Left ventricle myocardium inferior (tissue), 1 donor: ENCODE data around the gene FEV. TPM values are rescaled to one million over a fixed set of nuclear protein-coding genes. Genes with fewer than 3 reads are reported as not detected.

ENCODE experiments used
- DNase-seq: peaks from one replicate; pipeline ENCODE4 v3.0.0-alpha.2; 2020
- H3K27ac ChIP-seq: fragments of 200-600 bp; replicated peaks from 2 replicates; pipeline ENCODE4 v1.8.0; 2021
- H3K27me3 ChIP-seq: fragments of 200-600 bp; 2 replicates; pipeline ENCODE4 v1.8.0; 2021; ENCODE audit warnings: low read depth
- H3K36me3 ChIP-seq: fragments of 200-600 bp; 2 replicates; pipeline ENCODE4 v1.8.0; 2021
- H3K4me1 ChIP-seq: fragments of 200-600 bp; 2 replicates; pipeline ENCODE4 v1.8.0; 2021
- H3K4me3 ChIP-seq: fragments of 200-600 bp; 2 replicates; pipeline ENCODE4 v1.8.0; 2021; ENCODE audit warnings: mild to moderate bottlenecking, moderate library complexity
- H3K9me3 ChIP-seq: fragments of 200-600 bp; replicated peaks from 2 replicates; pipeline ENCODE4 v1.8.0; 2021
- intact Hi-C: fragments of 100-400 bp; cut with micrococcal nuclease; formaldehyde crosslinking; loops from one replicate; pipeline ENCODE4 v1.11.0; 2022
- total RNA-seq: library from RNA; stranded (reverse); fragmentation: NEBNext Ultra II Directional; extraction: Animal tissue kit (Norgen Biotek cat#: 25700); gene quantifications from one replicate; pipeline ENCODE4 v1.2.1, GENCODE V29; 2021
- TF ChIP-seq, protein P1 (sequence below): fragments of 200-600 bp; IDR thresholded peaks from 2 replicates; pipeline ENCODE4 v1.8.0; 2021; ENCODE audit warnings: antibody characterized with exemption, mild to moderate bottlenecking, borderline replicate concordance
- donor health status: DM: no; HTN: yes; CAD: no; lungs with severe emphysema.

FEV gene
- total RNA-seq, 1 donor from 2014 or later = not detected

DNA sequence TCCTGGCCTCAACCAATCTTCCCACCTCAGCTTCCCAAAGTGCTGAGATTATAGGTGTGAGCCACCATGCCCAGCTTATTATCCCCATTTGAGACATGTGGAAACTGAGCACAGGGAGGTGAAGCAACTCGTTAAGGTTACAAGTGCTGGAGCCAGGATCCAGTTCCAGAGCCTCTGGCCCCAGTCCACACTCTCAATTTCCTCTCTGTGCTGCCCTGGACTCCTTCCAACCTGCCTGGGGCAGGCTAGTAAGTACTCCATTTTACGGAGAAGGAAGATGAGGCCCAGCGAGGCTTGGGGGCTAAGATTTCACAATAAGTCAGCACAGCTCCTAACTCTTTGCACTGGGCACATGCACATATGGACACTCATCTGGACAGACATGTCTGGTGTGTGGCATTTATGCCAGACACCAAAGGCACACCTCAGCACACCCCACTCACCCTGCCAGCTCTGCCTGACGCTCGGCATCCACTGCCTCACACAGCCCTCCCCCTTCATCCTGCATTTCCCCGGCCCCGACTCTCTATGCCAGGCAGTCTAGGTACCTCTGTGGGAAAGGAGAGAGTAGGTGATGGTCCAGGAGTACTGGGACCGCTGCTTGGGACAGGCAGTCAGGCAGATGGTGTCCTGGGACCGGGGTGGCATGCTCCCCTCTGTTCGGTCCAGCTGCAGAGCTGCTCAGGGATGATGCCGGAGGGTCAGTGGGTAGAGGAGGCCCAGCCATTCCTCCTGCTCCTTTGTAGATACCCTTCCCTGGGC, 35.8 kb upstream of the FEV start:
- H3K27ac ChIP-seq = no peak overlapping the region
- intact Hi-C loops = no loop called here
- no peak overlapping the region for H3K4me3 ChIP-seq
- peaks cover 88% of the 10 kb centered on the region for H3K27me3 ChIP-seq
- TF ChIP-seq, protein P1, sequence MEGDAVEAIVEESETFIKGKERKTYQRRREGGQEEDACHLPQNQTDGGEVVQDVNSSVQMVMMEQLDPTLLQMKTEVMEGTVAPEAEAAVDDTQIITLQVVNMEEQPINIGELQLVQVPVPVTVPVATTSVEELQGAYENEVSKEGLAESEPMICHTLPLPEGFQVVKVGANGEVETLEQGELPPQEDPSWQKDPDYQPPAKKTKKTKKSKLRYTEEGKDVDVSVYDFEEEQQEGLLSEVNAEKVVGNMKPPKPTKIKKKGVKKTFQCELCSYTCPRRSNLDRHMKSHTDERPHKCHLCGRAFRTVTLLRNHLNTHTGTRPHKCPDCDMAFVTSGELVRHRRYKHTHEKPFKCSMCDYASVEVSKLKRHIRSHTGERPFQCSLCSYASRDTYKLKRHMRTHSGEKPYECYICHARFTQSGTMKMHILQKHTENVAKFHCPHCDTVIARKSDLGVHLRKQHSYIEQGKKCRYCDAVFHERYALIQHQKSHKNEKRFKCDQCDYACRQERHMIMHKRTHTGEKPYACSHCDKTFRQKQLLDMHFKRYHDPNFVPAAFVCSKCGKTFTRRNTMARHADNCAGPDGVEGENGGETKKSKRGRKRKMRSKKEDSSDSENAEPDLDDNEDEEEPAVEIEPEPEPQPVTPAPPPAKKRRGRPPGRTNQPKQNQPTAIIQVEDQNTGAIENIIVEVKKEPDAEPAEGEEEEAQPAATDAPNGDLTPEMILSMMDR = no peak
- no peaks in the 10 kb centered on the region for H3K4me1 ChIP-seq
- no peak for DNase-seq
- H3K36me3 ChIP-seq = no peaks in the 10 kb centered on the region
- no peaks in the 10 kb centered on the region for H3K9me3 ChIP-seq

DNA sequence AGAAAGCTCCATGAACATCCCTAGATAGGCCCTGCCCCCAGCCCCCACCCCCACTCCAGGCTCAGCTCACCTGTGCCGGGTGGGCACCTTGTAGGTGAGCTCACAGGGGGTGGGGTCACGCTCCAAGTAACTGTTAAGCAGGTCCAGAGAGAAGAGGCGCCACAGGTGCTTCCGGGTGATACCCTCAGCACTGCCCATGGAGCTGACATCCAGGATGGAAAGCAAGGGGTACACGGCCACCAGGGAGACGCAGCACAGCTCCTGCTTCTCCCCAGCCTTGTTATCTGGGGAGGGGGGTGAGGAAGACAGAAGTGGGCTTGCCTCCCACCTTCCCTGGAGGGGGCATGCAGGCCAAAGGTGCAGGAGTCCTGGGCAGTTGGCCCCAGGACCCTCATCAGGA, 34.5 kb upstream of the FEV start:
- H3K4me1 ChIP-seq = no peaks in the 10 kb centered on the region
- DNase-seq = no peak
- intact Hi-C loops = no loop called here
- H3K27me3 ChIP-seq = peaks cover 82% of the 10 kb centered on the region
- H3K27ac ChIP-seq = no peak overlapping the region
- H3K36me3 ChIP-seq = no peaks in the 10 kb centered on the region
- TF ChIP-seq, protein P1 = no peak
- no peak overlapping the region for H3K4me3 ChIP-seq
- no peaks in the 10 kb centered on the region for H3K9me3 ChIP-seq

DNA sequence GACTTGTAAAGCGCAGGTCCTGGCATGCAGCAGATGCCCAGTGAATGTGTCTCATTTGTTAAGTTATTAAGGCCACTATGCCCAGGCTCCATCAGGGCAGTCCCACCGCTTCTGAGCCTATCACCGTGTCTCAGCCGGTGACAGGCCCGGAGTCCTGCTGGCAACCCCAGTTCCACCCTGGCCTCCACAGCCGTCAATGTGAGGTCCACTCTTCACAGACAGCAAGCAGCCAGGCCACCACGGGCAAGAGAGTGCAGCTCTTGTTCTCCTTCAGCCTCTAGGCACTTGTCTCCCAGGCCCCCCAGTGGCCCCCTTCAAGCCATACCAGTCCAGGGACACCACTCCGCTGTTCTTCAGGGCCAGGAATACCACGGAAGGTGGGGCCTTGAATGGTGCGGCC, 33.7 kb upstream of the FEV start:
- no peaks in the 10 kb centered on the region for H3K4me1 ChIP-seq
- peaks cover 82% of the 10 kb centered on the region for H3K27me3 ChIP-seq
- H3K9me3 ChIP-seq = no peaks in the 10 kb centered on the region
- intact Hi-C loops = no loop called here
- no peak overlapping the region for H3K27ac ChIP-seq
- DNase-seq = no peak
- H3K4me3 ChIP-seq = no peak overlapping the region
- TF ChIP-seq, protein P1 = no peak
- H3K36me3 ChIP-seq = no peaks in the 10 kb centered on the region

DNA sequence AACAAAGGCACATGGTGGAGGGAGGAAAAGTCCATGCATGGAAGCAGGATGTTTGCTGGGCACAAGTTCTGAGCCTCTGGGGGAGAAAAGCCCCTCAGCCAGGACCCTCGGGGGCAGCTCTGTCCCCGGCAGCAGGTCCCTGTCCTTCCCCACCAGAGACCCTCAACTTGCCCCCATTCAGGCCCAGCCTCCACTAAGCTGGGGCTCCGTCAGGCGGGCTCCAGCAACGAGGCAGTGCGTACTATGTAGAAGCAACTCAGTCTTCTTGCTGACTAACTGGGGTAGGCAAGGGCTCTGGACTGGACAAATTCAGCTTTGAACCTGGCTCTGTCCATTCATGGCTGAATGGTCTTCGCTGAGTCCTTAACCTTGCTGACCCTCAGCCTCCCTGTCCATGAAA, 33.3 kb upstream of the FEV start:
- Histone ChIP-seq H3K9me3 (no peaks in the 10 kb centered on the region), H3K27me3 (peaks cover 82% of the 10 kb centered on the region), H3K4me1 (no peaks in the 10 kb centered on the region), H3K27ac (no peak overlapping the region), H3K4me3 (no peak overlapping the region), H3K36me3 (no peaks in the 10 kb centered on the region)
- intact Hi-C loops = no loop called here
- TF ChIP-seq, protein P1 = no peak
- DNase-seq = no peak

DNA sequence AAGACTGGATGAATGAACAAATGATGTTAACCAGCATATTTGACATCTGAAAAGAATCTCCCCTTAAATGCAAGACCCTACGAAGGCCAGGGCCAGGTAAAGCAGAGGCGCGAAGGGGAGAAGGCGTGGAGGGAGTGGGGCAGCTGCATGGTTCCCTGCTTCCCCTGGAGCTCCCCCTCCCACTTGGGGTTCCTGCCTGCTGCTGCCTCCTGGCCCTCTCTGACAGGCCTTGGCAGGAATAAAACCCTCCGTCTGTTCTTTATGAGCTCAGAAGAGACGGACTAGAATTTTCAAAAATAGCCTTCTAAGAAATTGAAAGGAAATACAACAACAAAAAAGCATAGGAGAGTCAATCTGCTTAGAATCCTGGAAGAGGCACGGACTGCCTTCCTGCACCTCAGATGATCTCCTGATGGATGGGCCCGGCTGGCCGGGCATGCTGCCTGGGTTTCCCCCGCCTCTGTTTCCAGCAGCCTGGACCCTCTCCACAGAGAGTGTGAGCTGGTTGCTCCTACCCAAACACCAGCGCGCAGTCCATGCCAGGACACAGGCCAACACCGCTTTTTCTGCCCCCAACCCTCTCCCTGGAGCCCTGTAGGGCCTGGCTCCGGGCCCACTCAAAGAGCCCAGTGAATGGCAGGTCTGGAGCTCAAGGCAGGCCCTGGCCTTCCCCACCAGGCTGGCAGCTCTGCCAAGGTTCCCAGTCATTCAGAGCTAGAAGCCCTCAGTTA, 32.4 kb upstream of the FEV start:
- peaks cover 80% of the 10 kb centered on the region for H3K27me3 ChIP-seq
- no peaks in the 10 kb centered on the region for H3K9me3 ChIP-seq
- intact Hi-C loops = no loop called here
- no peaks in the 10 kb centered on the region for H3K36me3 ChIP-seq
- no peak overlapping the region for H3K27ac ChIP-seq
- TF ChIP-seq, protein P1 = no peak
- no peak overlapping the region for H3K4me3 ChIP-seq
- no peak for DNase-seq
- no peaks in the 10 kb centered on the region for H3K4me1 ChIP-seq
